ENCODE results near the gene LAGE3.
A peak's percentile ranks its signal among the peaks of the same experiment; 100 is the strongest.

LAGE3 gene

GRCh38 chrX:154477891-154478477 lies 1.1 kb downstream of the LAGE3 start:
- DNase-seq, result no peak

GRCh38 chrX:154476821-154477220 lies 2.3 kb downstream of the LAGE3 start:
- no peak for DNase-seq

- DNase-seq, result no peak
These were observed 5.4 kb downstream of the LAGE3 start for GRCh38 chrX:154473683-154474082.

- DNase-seq, result no peak
These were observed 6.1 kb downstream of the LAGE3 start for GRCh38 chrX:154472685-154473632.

GRCh38 chrX:154471839-154472684 lies 7.0 kb downstream of the LAGE3 start:
- no peak for DNase-seq

GRCh38 chrX:154470914-154471568 lies 8.0 kb downstream of the LAGE3 start:
- DNase-seq, result no peak

GRCh38 chrX:154470434-154470833 lies 8.6 kb downstream of the LAGE3 start:
- no peak for DNase-seq

GRCh38 chrX:154469880-154470279 lies 9.2 kb downstream of the LAGE3 start:
- DNase-seq, result no peak

- DNase-seq, result no peak
These were observed 10.0 kb downstream of the LAGE3 start for GRCh38 chrX:154469114-154469513.

GRCh38 chrX:154468217-154468616 lies 10.9 kb downstream of the LAGE3 start:
- no peak for DNase-seq

- no peak for DNase-seq
These were observed 11.5 kb downstream of the LAGE3 start for GRCh38 chrX:154467556-154467955.

GRCh38 chrX:154466907-154467306 lies 12.2 kb downstream of the LAGE3 start:
- no peak for DNase-seq

- DNase-seq, result no peak
These were observed 13.0 kb downstream of the LAGE3 start for GRCh38 chrX:154466036-154466435.

GRCh38 chrX:154465601-154466000 lies 13.5 kb downstream of the LAGE3 start:
- no peak for DNase-seq

- DNase-seq, result no peak
These were observed 14.2 kb downstream of the LAGE3 start for GRCh38 chrX:154464806-154465365.

- DNase-seq, result no peak
These were observed 15.4 kb downstream of the LAGE3 start for GRCh38 chrX:154463611-154464220.

GRCh38 chrX:154462396-154462795 lies 16.7 kb downstream of the LAGE3 start:
- DNase-seq, result peak in 18 of 51 donors; percentile 9 to 51 (median 20)

GRCh38 chrX:154460326-154460725 lies 18.8 kb downstream of the LAGE3 start:
- DNase-seq, result peak in 2 of 51 donors; percentile 5 to 6

- peak in 2 of 51 donors; percentile 6 to 7 for DNase-seq
These were observed 19.2 kb downstream of the LAGE3 start for GRCh38 chrX:154459832-154460231.

GRCh38 chrX:154458954-154459778 lies 19.9 kb downstream of the LAGE3 start:
- peak in 16 of 51 donors; percentile 2 to 30 (median 12) for DNase-seq
